Ovary (tissue), 3 donors: ENCODE results near the gene DAP.

Experiments used
- EP300 ChIP-seq: sonication (generic); formaldehyde crosslinking; IDR thresholded peaks from one replicate; pipeline ENCODE4 v1.6.1; 2017; ENCODE audit warnings: antibody characterized with exemption
- POLR2A ChIP-seq: fragments of 450-650 bp; IDR thresholded peaks from one replicate; pipeline ENCODE4 v1.6.1; 2017; ENCODE audit warnings: antibody characterized with exemption, mild to moderate bottlenecking, moderate library complexity
- TF ChIP-seq, protein P1 (sequence below), 3 donors: fragments of 450-650 bp in 2 of 3; fragments of 200-600 bp in 1 of 3; IDR thresholded peaks; one replicate each; pipeline versions ENCODE4 v1.5.1 to v1.8.0; 2016 to 2022; ENCODE audit warnings: antibody characterized with exemption in 3 of 3, mild to moderate bottlenecking in 1 of 3
- donor health status: DM: no; HTN: no; CAD: no.

DNA sequence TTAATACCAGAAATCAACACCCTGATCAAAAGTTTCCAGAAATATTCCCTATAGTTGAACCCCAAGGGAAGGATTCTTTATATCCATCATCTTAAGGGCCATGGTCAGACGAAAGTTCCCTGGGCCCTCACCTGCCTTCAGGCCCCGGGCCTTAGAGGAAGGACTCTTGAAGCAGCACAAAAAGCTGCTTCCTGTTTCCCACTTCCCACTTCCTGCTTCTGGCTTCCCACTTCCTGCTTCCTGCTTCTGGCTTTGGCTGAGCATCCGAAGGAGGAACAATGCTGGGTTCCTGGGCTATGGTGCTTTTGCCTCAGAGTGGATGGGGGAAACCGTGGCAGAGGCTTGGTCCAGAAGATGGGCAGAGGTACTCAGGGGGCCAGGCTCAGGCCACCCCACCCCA lies 25.8 kb upstream of the DAP start:
- TF ChIP-seq POLR2A (no peak), EP300 (no peak)
- TF ChIP-seq, protein P1, sequence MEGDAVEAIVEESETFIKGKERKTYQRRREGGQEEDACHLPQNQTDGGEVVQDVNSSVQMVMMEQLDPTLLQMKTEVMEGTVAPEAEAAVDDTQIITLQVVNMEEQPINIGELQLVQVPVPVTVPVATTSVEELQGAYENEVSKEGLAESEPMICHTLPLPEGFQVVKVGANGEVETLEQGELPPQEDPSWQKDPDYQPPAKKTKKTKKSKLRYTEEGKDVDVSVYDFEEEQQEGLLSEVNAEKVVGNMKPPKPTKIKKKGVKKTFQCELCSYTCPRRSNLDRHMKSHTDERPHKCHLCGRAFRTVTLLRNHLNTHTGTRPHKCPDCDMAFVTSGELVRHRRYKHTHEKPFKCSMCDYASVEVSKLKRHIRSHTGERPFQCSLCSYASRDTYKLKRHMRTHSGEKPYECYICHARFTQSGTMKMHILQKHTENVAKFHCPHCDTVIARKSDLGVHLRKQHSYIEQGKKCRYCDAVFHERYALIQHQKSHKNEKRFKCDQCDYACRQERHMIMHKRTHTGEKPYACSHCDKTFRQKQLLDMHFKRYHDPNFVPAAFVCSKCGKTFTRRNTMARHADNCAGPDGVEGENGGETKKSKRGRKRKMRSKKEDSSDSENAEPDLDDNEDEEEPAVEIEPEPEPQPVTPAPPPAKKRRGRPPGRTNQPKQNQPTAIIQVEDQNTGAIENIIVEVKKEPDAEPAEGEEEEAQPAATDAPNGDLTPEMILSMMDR (IDR thresholded peaks at IDR 0.05), result no peak
